Measurements from ENCODE around the gene ADAT3.

Gene ADAT3

DNA sequence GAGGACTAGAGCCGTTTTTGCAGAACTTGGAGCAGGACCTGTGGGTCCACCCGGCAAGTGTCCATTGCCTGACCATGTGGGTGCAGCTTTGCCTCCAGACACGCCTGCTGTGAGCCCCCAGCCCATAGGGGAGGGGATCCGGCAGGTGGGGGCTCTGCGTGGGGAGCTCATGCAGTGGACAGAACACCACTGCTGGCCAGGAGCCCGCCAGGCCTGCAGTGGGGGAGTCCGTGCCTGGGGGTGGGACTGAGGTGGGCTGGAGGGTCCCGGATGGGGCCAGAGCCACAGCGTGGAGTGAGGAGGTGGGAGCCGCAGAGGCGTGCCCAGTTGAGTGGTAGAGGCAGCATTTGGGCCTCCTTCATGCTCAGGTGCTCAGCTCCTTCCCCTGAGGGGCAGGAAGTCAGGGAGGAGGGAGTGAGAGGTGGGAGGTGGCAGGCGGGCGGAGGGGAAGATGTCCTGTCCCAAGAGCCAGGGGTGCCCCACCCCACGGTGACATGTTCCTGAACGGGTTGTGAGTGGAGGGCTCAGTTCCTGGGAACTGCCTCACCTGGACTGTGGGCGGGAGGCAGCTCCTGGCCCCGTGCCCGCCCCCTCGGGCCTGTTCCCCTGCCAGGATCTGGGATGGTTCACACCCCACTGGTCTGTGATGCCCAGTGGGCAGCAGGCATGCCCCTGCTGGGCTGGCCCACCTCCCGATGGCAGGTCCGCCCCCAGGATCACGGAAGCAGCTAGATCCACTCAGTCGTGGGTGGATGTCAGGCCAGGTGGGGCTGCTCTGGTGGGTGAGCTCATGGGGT is 8.8 kb downstream of the ADAT3 start:
- CTCF ChIA-PET, result no interaction called here
- POLR2A ChIA-PET, result interaction anchor here (0.9 to 1.1 kb wide), 2 partner anchors 23 to 25 kb away, joined by 3 read pairs; no protein-coding TSS in a partner anchor
- H3K36me3 ChIP-seq (ENCODE audit: control insufficient read depth in 2 of 2, insufficient read depth in 1 of 2, low read length in 2 of 2), result peaks cover 0 to 59% of the 10 kb centered on the region in 2 experiments; a peak in 2 of 3 replicates
- peak; percentile 74 for TF ChIP-seq ZFHX2 (tag by site-specific recombination; conservative IDR thresholded peaks at IDR 0.05)
- TF ChIP-seq GLIS2 (tag by site-specific recombination; IDR thresholded peaks at IDR 0.05), result 0 out of 2 replicates have a peak, but pooled peaks have one; percentile 15
- no peak for TF ChIP-seq ZNF2 (tag by site-specific recombination; IDR thresholded peaks at IDR 0.05)
- no peak for TF ChIP-seq ZNF133 (tag by site-specific recombination; IDR thresholded peaks at IDR 0.05)
- no peak for TF ChIP-seq ZBTB17 (tag by site-specific recombination; IDR thresholded peaks at IDR 0.05)
- TF ChIP-seq TCF7L2 (IDR thresholded peaks at IDR 0.05; ENCODE audit: borderline replicate concordance, low read depth, low read length), result no peak
- TF ChIP-seq HIC1 (tag by site-specific recombination; IDR thresholded peaks at IDR 0.05), result 0 out of 2 replicates have a peak, but pooled peaks have one; percentile 13
- TF ChIP-seq, protein P1, sequence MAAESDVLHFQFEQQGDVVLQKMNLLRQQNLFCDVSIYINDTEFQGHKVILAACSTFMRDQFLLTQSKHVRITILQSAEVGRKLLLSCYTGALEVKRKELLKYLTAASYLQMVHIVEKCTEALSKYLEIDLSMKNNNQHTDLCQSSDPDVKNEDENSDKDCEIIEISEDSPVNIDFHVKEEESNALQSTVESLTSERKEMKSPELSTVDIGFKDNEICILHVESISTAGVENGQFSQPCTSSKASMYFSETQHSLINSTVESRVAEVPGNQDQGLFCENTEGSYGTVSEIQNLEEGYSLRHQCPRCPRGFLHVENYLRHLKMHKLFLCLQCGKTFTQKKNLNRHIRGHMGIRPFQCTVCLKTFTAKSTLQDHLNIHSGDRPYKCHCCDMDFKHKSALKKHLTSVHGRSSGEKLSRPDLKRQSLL (tag by site-specific recombination; IDR thresholded peaks at IDR 0.05), result no peak
- TF ChIP-seq KLF1 (tag by site-specific recombination; IDR thresholded peaks at IDR 0.05), result peak; percentile 94
- no peak for TF ChIP-seq ZNF521 (tag by site-specific recombination; IDR thresholded peaks at IDR 0.05)
- no peak for TF ChIP-seq ZNF18 (tag by site-specific recombination; IDR thresholded peaks at IDR 0.05)
- no peak for TF ChIP-seq ZNF692 (tag by site-specific recombination; IDR thresholded peaks at IDR 0.05)
- no peak for TF ChIP-seq ZNF354C (tag by site-specific recombination; IDR thresholded peaks at IDR 0.05; ENCODE audit: borderline replicate concordance, low read depth)
- TF ChIP-seq, protein P2, sequence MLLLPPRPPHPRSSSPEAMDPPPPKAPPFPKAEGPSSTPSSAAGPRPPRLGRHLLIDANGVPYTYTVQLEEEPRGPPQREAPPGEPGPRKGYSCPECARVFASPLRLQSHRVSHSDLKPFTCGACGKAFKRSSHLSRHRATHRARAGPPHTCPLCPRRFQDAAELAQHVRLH (tag by site-specific recombination; IDR thresholded peaks at IDR 0.05), result no peak
- no peak for TF ChIP-seq SP7 (tag by site-specific recombination; IDR thresholded peaks at IDR 0.05)
- peak; percentile 54 for TF ChIP-seq ZIC2 (tag by site-specific recombination; IDR thresholded peaks at IDR 0.05)
- peak; percentile 71 for TF ChIP-seq EGR2 (tag by site-specific recombination; IDR thresholded peaks at IDR 0.05; ENCODE audit: low read depth)
- TF ChIP-seq KLF10 (tag by site-specific recombination; IDR thresholded peaks at IDR 0.05), result no peak
- peaks cover 9% of the 10 kb centered on the region for H3K4me1 ChIP-seq (ENCODE audit: control insufficient read depth, insufficient read depth, low read length)
- H3K27ac ChIP-seq (ENCODE audit: extremely low read depth, low read depth, low read length), result no peak overlapping the region
- no peak overlapping the region for H3K4me3 ChIP-seq (ENCODE audit: low read depth, low read length)
- H3K9me3 ChIP-seq (ENCODE audit: control insufficient read depth, insufficient read depth, low read depth, low read length), result no peaks in the 10 kb centered on the region
